ENCODE results near the gene VTI1A. TPM values are rescaled to one million over a fixed set of nuclear protein-coding genes. Genes with fewer than 3 reads are reported as not detected.

The VTI1A gene
- total and polyA plus RNA-seq, 2 of the 8 experiments (the other 6 are each of a cell fraction or from before 2014, with no cell fraction given): 6.0 to 20.0 TPM

GRCh38 chr10:112835217-112835715 is 388.3 kb downstream of the VTI1A start:
- no peak overlapping the region for H3K14ac ChIP-seq (ENCODE audit: insufficient read length)
- no peak overlapping the region for H3K4me3 ChIP-seq (ENCODE audit: extremely low read depth in 1 of 4, insufficient read depth in 2 of 4, low read depth in 3 of 4, low read length in 4 of 4)
- no peaks in the 10 kb centered on the region for H3K79me2 ChIP-seq (ENCODE audit: control insufficient read depth in 1 of 2, insufficient read depth in 2 of 2, low read length in 2 of 2)
- no peaks in the 10 kb centered on the region for H3K36me3 ChIP-seq (ENCODE audit: control insufficient read depth in 2 of 4, insufficient read depth in 4 of 4, low read length in 3 of 4)
- ChIA-PET POLR2A (ENCODE audit: partially characterized antibody) (interaction anchor here (2.3 kb wide), 1 partner anchor 24 kb away, joined by 10 read pairs; no protein-coding TSS in a partner anchor), CTCF (ENCODE audit: partially characterized antibody) (interaction anchor here (0.8 to 2.0 kb wide), 7 partner anchors 16 to 271 kb away, joined by 3 to 8 read pairs (median 4); no protein-coding TSS in a partner anchor)
- H2AK5ac ChIP-seq (ENCODE audit: low read depth, low read length): no peak overlapping the region
- H2BK15ac ChIP-seq (ENCODE audit: low read length): no peak overlapping the region
- no peak overlapping the region for H2BK5ac ChIP-seq (ENCODE audit: low read depth, low read length)
- H3K18ac ChIP-seq (ENCODE audit: extremely low read depth, low read length): peak overlapping the region; percentile 48
- no peak overlapping the region for H3K9ac ChIP-seq (replicated peaks in 1 of 4; ENCODE audit: extremely low read depth in 1 of 4, low read depth in 3 of 4, low read length in 3 of 4)
- H3K27me3 ChIP-seq (replicated peaks in 1 of 4; ENCODE audit: control insufficient read depth in 3 of 4, extremely low read depth in 1 of 4, insufficient read depth in 3 of 4, low read length in 3 of 4): no peaks in the 10 kb centered on the region; a peak in 1 of 7 replicates
- H3K4me1 ChIP-seq (replicated peaks in 1 of 4; ENCODE audit: control insufficient read depth in 3 of 4, insufficient read depth in 4 of 4, low read length in 3 of 4): peaks cover 15 to 41% (median 28%) of the 10 kb centered on the region in 4 experiments
- H4K91ac ChIP-seq (replicated peaks; ENCODE audit: insufficient read length, low read length): no peak overlapping the region
- H3K4ac ChIP-seq (replicated peaks; ENCODE audit: insufficient read length, low read depth, low read length): no peak overlapping the region
- no peak overlapping the region for H2BK120ac ChIP-seq (replicated peaks; ENCODE audit: low read depth, low read length)
- no peak overlapping the region for H3K23ac ChIP-seq (ENCODE audit: insufficient read length)
- no peak overlapping the region for H2AFZ ChIP-seq (ENCODE audit: low read length)
- no peak overlapping the region for H4K8ac ChIP-seq (ENCODE audit: extremely low read depth, insufficient read depth, low read length)
- 75% methylated on average over 11 of the region's 11 CpGs; no CpG with 5 or more reads in 1 of the 2 experiments for whole genome bisulfite sequencing, 2 experiments (ENCODE audit: extremely low coverage in 1 of 2, insufficient coverage in 1 of 2, insufficient read length in 1 of 2, insufficient replicate concordance in 2 of 2, low coverage in 1 of 2, low lambda C conversion rate in 2 of 2, missing lambda C conversion rate in 1 of 2)
- H4K20me1 ChIP-seq (replicated peaks in 1 of 2; ENCODE audit: control insufficient read depth in 1 of 2, insufficient read depth in 2 of 2, low read length in 2 of 2): no peaks in the 10 kb centered on the region
- no peak overlapping the region for H3K56ac ChIP-seq (replicated peaks; ENCODE audit: insufficient read length, low read depth, low read length)
- FAIRE-seq: no peak
- H3K23me2 ChIP-seq (ENCODE audit: low read depth, low read length): no peaks in the 10 kb centered on the region
- no peak overlapping the region for H3K27ac ChIP-seq (ENCODE audit: low read depth, low read length)
- no peak overlapping the region for H3K4me2 ChIP-seq (ENCODE audit: insufficient read depth in 1 of 2, low read depth in 2 of 2, low read length in 2 of 2)
- no peaks in the 10 kb centered on the region for H3K9me3 ChIP-seq (ENCODE audit: insufficient read depth in 2 of 2, low read depth in 1 of 2, low read length in 1 of 2)
- no peak for DNase-seq (ENCODE audit: low read depth in 1 of 2, low spot score in 2 of 2)
- H3K79me1 ChIP-seq (ENCODE audit: low read depth, low read length): no peaks in the 10 kb centered on the region
- peak overlapping the region; percentile 43; the same call in 1 of the 2 replicates for H2BK20ac ChIP-seq (ENCODE audit: low read length)
- H2BK12ac ChIP-seq (ENCODE audit: low read depth, low read length): 0 out of 2 replicates have a peak overlapping the region, but pooled peaks have one; percentile 98
- H4K5ac ChIP-seq (ENCODE audit: insufficient read length, low read depth, low read length): no peak overlapping the region
- TF ChIP-seq TAF7 (optimal IDR thresholded peaks at IDR 0.05; ENCODE audit: borderline replicate concordance, low read depth, low read length): no peak
- no peak for TF ChIP-seq JUND (IDR thresholded peaks at IDR 0.05; ENCODE audit: low read length)
- no peak for TF ChIP-seq RNF2 (IDR thresholded peaks at IDR 0.05; ENCODE audit: borderline replicate concordance, low read depth, low read length, missing control alignments, poor library complexity, severe bottlenecking)
- no peak for TF ChIP-seq TEAD4 (IDR thresholded peaks at IDR 0.05; ENCODE audit: low read depth, low read length)
- no peak for TF ChIP-seq SRF (IDR thresholded peaks at IDR 0.05; ENCODE audit: low read depth, low read length)
- no peak for TF ChIP-seq NRF1 (IDR thresholded peaks at IDR 0.05; ENCODE audit: low read depth, low read length)
- TF ChIP-seq TAF1 (IDR thresholded peaks at IDR 0.05; ENCODE audit: low read depth, low read length): no peak
- no peak for TF ChIP-seq EGR1 (IDR thresholded peaks at IDR 0.05; ENCODE audit: borderline replicate concordance, low read depth, low read length)
- no peak for TF ChIP-seq ZNF274 (IDR thresholded peaks at IDR 0.05; ENCODE audit: borderline replicate concordance, extremely low read depth, low read length)
- no peak for TF ChIP-seq GABPA (IDR thresholded peaks at IDR 0.05; ENCODE audit: borderline replicate concordance, insufficient read depth, low read length)
- no peak for TF ChIP-seq RBBP5 (IDR thresholded peaks at IDR 0.05; ENCODE audit: borderline replicate concordance, low read depth, low read length)
- no peak for TF ChIP-seq MAFK (IDR thresholded peaks at IDR 0.05; ENCODE audit: low read depth, low read length)
- no peak for TF ChIP-seq PHF8 (conservative IDR thresholded peaks at IDR 0.05; ENCODE audit: low read depth, low read length)
